ENCODE measurements around the gene PRMT7. TPM values are rescaled to one million over a fixed set of nuclear protein-coding genes. Genes with fewer than 3 reads are reported as not detected.

The PRMT7 gene
- total RNA-seq, 1 experiment from 2014 or later, result 59.3 TPM

DNA sequence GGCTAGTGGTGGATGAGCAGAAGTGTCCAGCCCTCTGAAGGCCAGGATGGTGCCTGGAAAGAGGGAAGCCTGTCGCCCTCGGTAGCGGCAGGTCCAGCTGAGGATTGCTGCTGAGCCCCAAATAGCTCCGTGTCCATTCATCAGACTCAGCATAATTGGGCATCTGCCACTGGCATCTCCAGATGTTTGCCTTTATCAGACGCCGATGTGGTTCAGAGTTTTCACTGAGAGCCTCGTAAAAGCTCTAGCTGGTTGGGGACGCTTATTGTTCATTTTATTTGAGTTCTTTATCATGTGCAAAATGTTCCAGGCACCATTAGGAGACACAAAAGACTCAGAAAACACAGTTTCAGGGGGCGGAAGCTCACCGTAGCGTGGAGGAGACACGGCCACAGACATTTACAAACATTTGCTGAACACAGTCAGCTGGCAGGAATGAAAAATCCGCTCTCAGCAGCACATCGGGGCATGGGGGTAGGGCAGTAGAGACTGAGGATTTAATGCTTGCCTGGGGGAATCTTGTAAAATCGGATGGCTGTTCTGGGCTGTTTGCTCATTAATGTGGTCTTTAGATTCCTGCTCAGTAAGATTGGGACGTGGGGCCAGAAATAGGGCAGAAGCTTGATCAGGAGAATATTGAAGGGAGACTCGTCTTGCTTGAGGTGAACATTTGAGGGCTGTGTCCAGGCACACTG lies 95.8 kb downstream of the PRMT7 start:
- ChIA-PET CTCF (interaction anchor here (0.7 to 1.3 kb wide), 8 partner anchors 17 to 103 kb away, joined by 3 to 4 read pairs (median 4); no protein-coding TSS in a partner anchor), POLR2A (no interaction called here)
- H3K36me3 Mint-ChIP-seq, result no peaks in the 10 kb centered on the region
- no peak overlapping the region for H3K27ac Mint-ChIP-seq
- no peak overlapping the region for H3K4me3 Mint-ChIP-seq
- H3K4me1 Mint-ChIP-seq, result peaks cover 18% of the 10 kb centered on the region
- DNase-seq (ENCODE audit: low spot score), result no peak
- TF ChIP-seq PRRX2 (CRISPR knock-in tag; IDR thresholded peaks at IDR 0.05) (no peak), ZNF138 (CRISPR knock-in tag; conservative IDR thresholded peaks at IDR 0.05) (no peak)
- TF ChIP-seq, protein P1, sequence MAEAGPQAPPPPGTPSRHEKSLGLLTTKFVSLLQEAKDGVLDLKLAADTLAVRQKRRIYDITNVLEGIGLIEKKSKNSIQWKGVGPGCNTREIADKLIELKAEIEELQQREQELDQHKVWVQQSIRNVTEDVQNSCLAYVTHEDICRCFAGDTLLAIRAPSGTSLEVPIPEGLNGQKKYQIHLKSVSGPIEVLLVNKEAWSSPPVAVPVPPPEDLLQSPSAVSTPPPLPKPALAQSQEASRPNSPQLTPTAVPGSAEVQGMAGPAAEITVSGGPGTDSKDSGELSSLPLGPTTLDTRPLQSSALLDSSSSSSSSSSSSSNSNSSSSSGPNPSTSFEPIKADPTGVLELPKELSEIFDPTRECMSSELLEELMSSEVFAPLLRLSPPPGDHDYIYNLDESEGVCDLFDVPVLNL (CRISPR knock-in tag; IDR thresholded peaks at IDR 0.05; ENCODE audit: borderline replicate concordance, low read depth), result no peak
- TF ChIP-seq, protein P2, sequence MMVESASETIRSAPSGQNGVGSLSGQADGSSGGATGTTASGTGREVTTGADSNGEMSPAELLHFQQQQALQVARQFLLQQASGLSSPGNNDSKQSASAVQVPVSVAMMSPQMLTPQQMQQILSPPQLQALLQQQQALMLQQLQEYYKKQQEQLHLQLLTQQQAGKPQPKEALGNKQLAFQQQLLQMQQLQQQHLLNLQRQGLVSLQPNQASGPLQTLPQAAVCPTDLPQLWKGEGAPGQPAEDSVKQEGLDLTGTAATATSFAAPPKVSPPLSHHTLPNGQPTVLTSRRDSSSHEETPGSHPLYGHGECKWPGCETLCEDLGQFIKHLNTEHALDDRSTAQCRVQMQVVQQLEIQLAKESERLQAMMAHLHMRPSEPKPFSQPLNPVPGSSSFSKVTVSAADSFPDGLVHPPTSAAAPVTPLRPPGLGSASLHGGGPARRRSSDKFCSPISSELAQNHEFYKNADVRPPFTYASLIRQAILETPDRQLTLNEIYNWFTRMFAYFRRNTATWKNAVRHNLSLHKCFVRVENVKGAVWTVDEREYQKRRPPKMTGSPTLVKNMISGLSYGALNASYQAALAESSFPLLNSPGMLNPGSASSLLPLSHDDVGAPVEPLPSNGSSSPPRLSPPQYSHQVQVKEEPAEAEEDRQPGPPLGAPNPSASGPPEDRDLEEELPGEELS (CRISPR knock-in tag; IDR thresholded peaks at IDR 0.05), result no peak
- TF ChIP-seq, protein P3, sequence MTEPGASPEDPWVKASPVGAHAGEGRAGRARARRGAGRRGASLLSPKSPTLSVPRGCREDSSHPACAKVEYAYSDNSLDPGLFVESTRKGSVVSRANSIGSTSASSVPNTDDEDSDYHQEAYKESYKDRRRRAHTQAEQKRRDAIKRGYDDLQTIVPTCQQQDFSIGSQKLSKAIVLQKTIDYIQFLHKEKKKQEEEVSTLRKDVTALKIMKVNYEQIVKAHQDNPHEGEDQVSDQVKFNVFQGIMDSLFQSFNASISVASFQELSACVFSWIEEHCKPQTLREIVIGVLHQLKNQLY (CRISPR knock-in tag; IDR thresholded peaks at IDR 0.05), result no peak
- no peak for ATAC-seq
- no peaks in the 10 kb centered on the region for H3K9me3 Mint-ChIP-seq
- no peaks in the 10 kb centered on the region for H3K27me3 Mint-ChIP-seq (ENCODE audit: low read depth)

Other genes with a start within 250 kb of the PRMT7 start
- 32.5 to 34.6 TPM (median 33.3 TPM) in 3 replicates for gene NFATC3, start 225.6 kb upstream of the PRMT7 start, total RNA-seq (2021)
- 48.5 to 55.0 TPM (median 49.8 TPM) in 3 replicates for gene ESRP2, start 74.9 kb upstream of the PRMT7 start, total RNA-seq (2021)
- gene PLA2G15, start 65.6 kb upstream of the PRMT7 start, total RNA-seq (2021), result 9.4 to 10.2 TPM (median 9.8 TPM) in 3 replicates
- gene SLC7A6, start 46.5 kb upstream of the PRMT7 start, total RNA-seq (2021), result 27.4 TPM in 3 replicates
- gene SLC7A6OS, start 73 bp upstream of the PRMT7 start, total RNA-seq (2021), result 20.5 to 22.6 TPM (median 20.7 TPM) in 3 replicates
- 0.99 to 1.4 TPM (median 1.2 TPM) in 3 replicates for gene SMPD3, start 137.5 kb downstream of the PRMT7 start, total RNA-seq (2021)
- gene ZFP90, start 228.3 kb downstream of the PRMT7 start, total RNA-seq (2021), result 21.7 to 24.9 TPM (median 22.6 TPM) in 3 replicates